Kidney (tissue), 14 donors: ENCODE data around the gene CDH13. TPM values are rescaled to one million over a fixed set of nuclear protein-coding genes. Genes with fewer than 3 reads are reported as not detected.

ENCODE experiments used
- DNase-seq, 5 donors: peaks; one replicate each; pipeline ENCODE4 v3.0.0-alpha.2; 2013 to 2020
- FAIRE-seq: peaks from 2 replicates; lab custom pipeline; 2012; peaks lifted over from hg19 to GRCh38; lab: Jason Lieb, UNC
- H3K27ac ChIP-seq, 2 donors: one replicate each; pipeline ENCODE4 v1.7.0; 2013; ENCODE audit warnings: low read depth in 2 of 2, low read length in 2 of 2, inconsistent platforms in 1 of 2
- H3K27me3 ChIP-seq: one replicate; pipeline ENCODE4 v1.7.1; 2013; ENCODE audit warnings: low read length, inconsistent platforms; ENCODE audit not compliant: control insufficient read depth, insufficient read depth
- H3K36me3 ChIP-seq, 3 donors: one replicate each; pipeline versions ENCODE4 v1.7.0 to v1.7.1; 2013; ENCODE audit warnings: low read length in 3 of 3, control low read depth in 1 of 3, inconsistent platforms in 1 of 3; ENCODE audit not compliant: insufficient read depth in 3 of 3, control insufficient read depth in 2 of 3
- H3K4me1 ChIP-seq, 3 donors: one replicate each; pipeline versions ENCODE4 v1.7.0 to v1.7.1; 2013; ENCODE audit warnings: low read length in 3 of 3, inconsistent platforms in 1 of 3, low read depth in 1 of 3; ENCODE audit not compliant: control insufficient read depth in 2 of 3, insufficient read depth in 2 of 3
- H3K4me3 ChIP-seq, 3 donors: one replicate each; pipeline versions ENCODE4 v1.7.0 to v1.8.1; 2013; ENCODE audit warnings: low read length in 3 of 3, control low read depth in 1 of 3, inconsistent platforms in 1 of 3
- H3K9ac ChIP-seq, 3 donors: one replicate each; pipeline versions ENCODE4 v1.7.0 to v1.7.1; 2013; ENCODE audit warnings: low read length in 3 of 3, control low read depth in 1 of 3, inconsistent platforms in 1 of 3
- H3K9me3 ChIP-seq, 3 donors: one replicate each; pipeline versions ENCODE4 v1.7.0 to v1.7.1; 2013; ENCODE audit warnings: low read length in 3 of 3, control low read depth in 1 of 3, inconsistent platforms in 1 of 3; ENCODE audit not compliant: control insufficient read depth in 2 of 3, insufficient read depth in 1 of 3
- CTCF ChIP-seq: IDR thresholded peaks from 3 replicates; pipeline ENCODE4 v1.5.1; 2012; ENCODE audit warnings: mild to moderate bottlenecking, moderate library complexity, borderline replicate concordance; ENCODE audit not compliant: insufficient read depth; ENCODE audit errors: extremely low read depth
- intact Hi-C: fragments of 100-400 bp; cut with DNase I; formaldehyde crosslinking; loops from one replicate; pipeline ENCODE4 v1.11.1; 2022
- polyA plus RNA-seq: library from polyadenylated mRNA; stranded (reverse); fragments of 350-450 nt; fragmentation: Illumina TruSeq; extraction: RNeasy Lipid Tissue Mini Kit (QIAGEN cat#74804); gene quantifications from one replicate; pipeline ENCODE4 v1.2.3, GENCODE V29; 2014; ENCODE audit warnings: low read depth, low replicate concordance; ENCODE audit not compliant: insufficient read depth
- total RNA-seq: library from RNA; stranded (reverse); fragmentation: NEBNext Ultra II Directional; extraction: Animal tissue kit (Norgen Biotek cat#: 25700); gene quantifications from one replicate; pipeline ENCODE4 v1.2.1, GENCODE V29; 2021
- donor health status: control.
- donor health status: control.
- donor health status: control.
- donor health status: control.
- donor health status: control.
- donor health status: DM: yes; HTN: yes; CAD: no.
- donor health status: Normal renal cell carcinoma (clear cell type).

The CDH13 gene
- total and polyA plus RNA-seq, 2 donors from 2014 or later = 4.8 to 13.8 TPM

DNA sequence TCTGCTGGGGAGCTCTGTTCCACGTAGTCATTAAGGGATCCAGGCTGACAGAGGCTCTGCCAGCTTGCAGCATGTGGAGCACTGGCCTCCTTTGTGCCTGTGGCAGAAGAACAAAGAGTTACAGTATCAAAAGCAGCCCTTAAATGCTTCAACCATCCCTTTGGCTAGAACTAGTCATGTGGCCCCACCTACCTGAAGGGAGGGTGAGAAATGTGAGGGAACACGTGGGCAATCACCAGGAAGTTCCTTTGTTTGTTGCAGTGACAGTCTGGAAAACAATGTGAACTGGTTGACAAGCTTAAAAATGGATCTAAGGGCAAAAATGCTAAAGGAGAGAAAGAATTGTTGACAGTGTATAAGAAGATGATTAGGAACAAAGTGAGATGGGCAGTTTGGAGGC is 890.6 kb downstream of the CDH13 start:
- FAIRE-seq = no peak
- TF ChIP-seq CTCF = no peak
- H3K4me3 ChIP-seq = no peak overlapping the region

GRCh38 chr16:83520596-83520995 is 893.8 kb downstream of the CDH13 start:
- no peak for DNase-seq
- no peaks in the 10 kb centered on the region for H3K27me3 ChIP-seq
- no peak overlapping the region for H3K9ac ChIP-seq
- no peak for TF ChIP-seq CTCF
- no peak for FAIRE-seq
- no peak overlapping the region for H3K4me3 ChIP-seq
- no peaks in the 10 kb centered on the region for H3K36me3 ChIP-seq
- peaks cover 0 to 5% (median 0%) of the 10 kb centered on the region in 3 donors for H3K9me3 ChIP-seq
- H3K27ac ChIP-seq = no peak overlapping the region
- intact Hi-C loops = no loop called here
- H3K4me1 ChIP-seq = no peaks in the 10 kb centered on the region

More for the DNA sequence above, 890.6 kb downstream of the CDH13 start:
- H3K9me3 ChIP-seq = peaks cover 0 to 5% (median 0%) of the 10 kb centered on the region in 3 donors
- no peaks in the 10 kb centered on the region for H3K36me3 ChIP-seq
- intact Hi-C loops = no loop called here
- H3K4me1 ChIP-seq = no peaks in the 10 kb centered on the region
- no peaks in the 10 kb centered on the region for H3K27me3 ChIP-seq
- no peak overlapping the region for H3K9ac ChIP-seq
- DNase-seq = no peak
- H3K27ac ChIP-seq = no peak overlapping the region

DNA sequence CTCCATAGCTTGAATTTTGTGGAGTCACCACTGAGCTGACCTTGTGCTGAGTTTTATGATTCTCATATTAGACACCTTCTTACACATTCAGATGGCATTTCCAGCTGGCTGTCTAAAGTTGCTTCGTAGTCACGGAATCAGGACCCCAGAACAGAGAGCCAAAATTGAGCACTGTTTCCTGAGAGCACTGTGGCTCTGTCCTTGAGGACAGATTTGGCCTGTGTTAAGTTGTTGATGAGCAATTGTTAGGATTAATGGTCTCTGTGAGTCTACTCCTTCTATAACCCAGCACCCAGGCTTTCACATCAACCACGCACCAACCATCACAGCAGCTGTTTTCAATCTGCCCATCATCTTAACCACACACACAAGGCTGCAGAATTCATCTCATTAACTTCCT is 903.5 kb downstream of the CDH13 start:
- no peaks in the 10 kb centered on the region for H3K27me3 ChIP-seq
- FAIRE-seq = no peak

More for the DNA sequence above, 903.5 kb downstream of the CDH13 start:
- intact Hi-C loops = no loop called here
- no peaks in the 10 kb centered on the region for H3K36me3 ChIP-seq
- TF ChIP-seq CTCF = no peak
- no peak overlapping the region for H3K9ac ChIP-seq
- H3K4me3 ChIP-seq = no peak overlapping the region
- no peak for DNase-seq
- no peaks in the 10 kb centered on the region for H3K4me1 ChIP-seq
- no peaks in the 10 kb centered on the region for H3K9me3 ChIP-seq
- H3K27ac ChIP-seq = no peak overlapping the region
